NCI-H460 (cell line): ENCODE data around the gene PRSS1. TPM values are rescaled to one million over a fixed set of nuclear protein-coding genes. Genes with fewer than 3 reads are reported as not detected.
"Not testable (repeated sequence)": the region's sequence is repeated elsewhere in the genome, so short reads cannot be mapped to it uniquely, and the experiment has no call there.

Source experiments
- DNase-seq: peaks from one replicate; pipeline ENCODE4 v3.0.0-alpha.2; 2016; ENCODE audit warnings: low read depth; ENCODE audit errors: extremely low read depth
- total RNA-seq: library from RNA; depleted of rRNA; stranded (reverse); fragments of >200 nt; shearing (Covaris generic); gene quantifications from 2 replicates; pipeline ENCODE4 v1.2.3, GENCODE V29; 2014

Gene PRSS1
- total RNA-seq, 1 experiment from 2014 or later: not detected

- no peak for DNase-seq
These were observed 3.5 kb upstream of the PRSS1 start for GRCh38 chr7:142745745-142746144.

GRCh38 chr7:142746264-142746663, 3.0 kb upstream of the PRSS1 start:
- no peak for DNase-seq

- DNase-seq: not testable (repeated sequence)
These were observed 862 bp upstream of the PRSS1 start for GRCh38 chr7:142748410-142748809.

- DNase-seq: no peak
These were observed 1.2 kb downstream of the PRSS1 start for GRCh38 chr7:142750321-142750938.

GRCh38 chr7:142751526-142752175, 2.4 kb downstream of the PRSS1 start:
- not testable (repeated sequence) for DNase-seq

- no peak for DNase-seq
These were observed 3.3 kb downstream of the PRSS1 start for GRCh38 chr7:142752376-142753225.

- no peak for DNase-seq
These were observed 4.1 kb downstream of the PRSS1 start for GRCh38 chr7:142753366-142753765.

- not testable (repeated sequence) for DNase-seq
These were observed 4.7 kb downstream of the PRSS1 start for GRCh38 chr7:142753925-142754491.

GRCh38 chr7:142754681-142755575, 5.7 kb downstream of the PRSS1 start:
- no peak for DNase-seq

- not testable (repeated sequence) for DNase-seq
These were observed 9.0 kb downstream of the PRSS1 start for GRCh38 chr7:142758312-142758711.

GRCh38 chr7:142759433-142759832, 10.2 kb downstream of the PRSS1 start:
- DNase-seq: no peak

- DNase-seq: no peak
These were observed 10.9 kb downstream of the PRSS1 start for GRCh38 chr7:142760071-142760642.

- DNase-seq: not testable (repeated sequence)
These were observed 12.3 kb downstream of the PRSS1 start for GRCh38 chr7:142761606-142762005.

- no peak for DNase-seq
These were observed 12.8 kb downstream of the PRSS1 start for GRCh38 chr7:142762104-142762503.

GRCh38 chr7:142767451-142767850, 18.2 kb downstream of the PRSS1 start:
- no peak for DNase-seq

GRCh38 chr7:142767861-142768260, 18.6 kb downstream of the PRSS1 start:
- DNase-seq: no peak

- not testable (repeated sequence) for DNase-seq
These were observed 19.6 kb downstream of the PRSS1 start for GRCh38 chr7:142768885-142769284.

- DNase-seq: no peak
These were observed 21.5 kb downstream of the PRSS1 start, which contains the start of gene PRSS2 for GRCh38 chr7:142770661-142771352. PRSS2 (plus strand) TSS chr7:142770970; CDS start chr7:142770983, 13 bp downstream.

- no peak for DNase-seq
These were observed 22.1 kb downstream of the PRSS1 start for GRCh38 chr7:142771353-142771723.
